MM.1S (cell line): ENCODE data around the gene ACACB.

Experiments
- DNase-seq: peaks from one replicate; pipeline ENCODE4 v3.0.0-alpha.2; 2015
- H2AFZ ChIP-seq: fragments of 300-600 bp; sonication (generic); 2 replicates; pipeline ENCODE4 v1.6.0; 2016; ENCODE audit warnings: antibody characterized with exemption, low read length
- H3F3A ChIP-seq: fragments of 300-600 bp; sonication (generic); 2 replicates; pipeline ENCODE4 v1.6.1; 2016; ENCODE audit warnings: mild to moderate bottlenecking, antibody characterized with exemption, low read length, moderate library complexity, mixed read lengths; ENCODE audit not compliant: insufficient read depth
- H3K27ac ChIP-seq: fragments of 300-600 bp; sonication (generic); 2 replicates; pipeline ENCODE4 v1.5.1; 2016; ENCODE audit warnings: mild to moderate bottlenecking, low read length
- H3K27me3 ChIP-seq: fragments of 300-600 bp; sonication (generic); replicated peaks from 2 replicates; pipeline ENCODE4 v1.6.0; 2016; ENCODE audit warnings: low read length; ENCODE audit not compliant: insufficient read depth
- H3K36me3 ChIP-seq: fragments of 300-600 bp; sonication (generic); replicated peaks from 2 replicates; pipeline ENCODE4 v1.6.1; 2016; ENCODE audit warnings: mild to moderate bottlenecking, low read length, mixed read lengths; ENCODE audit not compliant: insufficient read depth
- H3K4me1 ChIP-seq: fragments of 300-600 bp; sonication (generic); 2 replicates; pipeline ENCODE4 v1.6.1; 2016; ENCODE audit warnings: low read length, mixed read lengths
- H3K4me2 ChIP-seq: fragments of 300-600 bp; sonication (generic); 2 replicates; pipeline ENCODE4 v1.6.0; 2016; ENCODE audit warnings: low read depth, low read length
- H3K4me3 ChIP-seq: fragments of 300-600 bp; sonication (generic); 2 replicates; pipeline ENCODE4 v1.5.1; 2016; ENCODE audit warnings: low read length, mixed read lengths
- H3K79me2 ChIP-seq: fragments of 300-600 bp; sonication (generic); 2 replicates; pipeline ENCODE4 v1.6.1; 2016; ENCODE audit warnings: mixed run types, low read length, mixed read lengths
- H3K9ac ChIP-seq: fragments of 300-600 bp; sonication (generic); 2 replicates; pipeline ENCODE4 v1.6.1; 2016; ENCODE audit warnings: low read length, mixed read lengths
- H3K9me2 ChIP-seq: fragments of 300-600 bp; sonication (generic); replicated peaks from 2 replicates; pipeline ENCODE4 v1.6.1; 2016; ENCODE audit warnings: mild to moderate bottlenecking, low read length, mixed read lengths; ENCODE audit not compliant: insufficient read depth
- H3K9me3 ChIP-seq: fragments of 300-600 bp; sonication (generic); replicated peaks from 2 replicates; pipeline ENCODE4 v1.6.1; 2016; ENCODE audit warnings: mild to moderate bottlenecking, low read length, mixed read lengths; ENCODE audit not compliant: insufficient read depth
- H4K20me1 ChIP-seq: fragments of 300-600 bp; sonication (generic); 2 replicates; pipeline ENCODE4 v1.6.1; 2016; ENCODE audit warnings: mild to moderate bottlenecking, low read length, moderate library complexity, mixed read lengths; ENCODE audit not compliant: insufficient read depth
- CTCF ChIP-seq: fragments of 300-600 bp; sonication (generic); IDR thresholded peaks from 2 replicates; pipeline ENCODE4 v1.5.1; 2016; ENCODE audit warnings: antibody characterized with exemption, low read length, mixed read lengths
- EZH2 ChIP-seq: fragments of 300-600 bp; sonication (generic); optimal IDR thresholded peaks from 2 replicates; pipeline ENCODE3; 2017; ENCODE audit warnings: low read depth, mild to moderate bottlenecking, antibody characterized with exemption, low read length, mixed read lengths
- EZH2phosphoT487 ChIP-seq: fragments of 300-600 bp; sonication (generic); IDR thresholded peaks from 2 replicates; pipeline ENCODE4 v1.6.1; 2018; ENCODE audit warnings: antibody characterized with exemption, low read length

Gene ACACB

GRCh38 chr12:109234012-109234411 lies 117.6 kb downstream of the ACACB start:
- Histone ChIP-seq H3K4me1 (no peaks in the 10 kb centered on the region), H3K9ac (no peak overlapping the region), H2AFZ (no peak overlapping the region), H3K27ac (no peak overlapping the region), H3K27me3 (no peaks in the 10 kb centered on the region), H3K36me3 (no peaks in the 10 kb centered on the region), H4K20me1 (peaks cover 3% of the 10 kb centered on the region; the same call in 1 of the 2 replicates), H3K79me2 (no peaks in the 10 kb centered on the region), H3K4me3 (no peak overlapping the region), H3K4me2 (no peak overlapping the region), H3K9me2 (no peaks in the 10 kb centered on the region), H3F3A (no peaks in the 10 kb centered on the region), H3K9me3 (no peaks in the 10 kb centered on the region)
- no peak for DNase-seq
- TF ChIP-seq CTCF (no peak), EZH2 (no peak), EZH2phosphoT487 (no peak)

GRCh38 chr12:109236257-109236656 lies 119.9 kb downstream of the ACACB start:
- Histone ChIP-seq H3K27ac (no peak overlapping the region), H3K36me3 (no peaks in the 10 kb centered on the region), H3K4me3 (no peak overlapping the region), H3K79me2 (no peaks in the 10 kb centered on the region), H3K27me3 (no peaks in the 10 kb centered on the region), H3K4me2 (no peak overlapping the region), H3K9ac (no peak overlapping the region), H3K9me3 (no peaks in the 10 kb centered on the region), H3K9me2 (no peaks in the 10 kb centered on the region), H3F3A (no peaks in the 10 kb centered on the region), H2AFZ (no peak overlapping the region), H3K4me1 (no peaks in the 10 kb centered on the region), H4K20me1 (peaks cover 3% of the 10 kb centered on the region; the same call in 1 of the 2 replicates)
- TF ChIP-seq CTCF (no peak), EZH2 (no peak), EZH2phosphoT487 (no peak)
- no peak for DNase-seq

GRCh38 chr12:109239179-109239578 lies 122.8 kb downstream of the ACACB start:
- Histone ChIP-seq H3K9ac (no peak overlapping the region), H2AFZ (no peak overlapping the region), H3K36me3 (no peaks in the 10 kb centered on the region), H3F3A (no peaks in the 10 kb centered on the region), H3K4me1 (no peaks in the 10 kb centered on the region), H3K27ac (no peak overlapping the region), H3K9me2 (no peaks in the 10 kb centered on the region), H3K9me3 (no peaks in the 10 kb centered on the region), H3K4me3 (no peak overlapping the region), H4K20me1 (peaks cover 3% of the 10 kb centered on the region; the same call in 1 of the 2 replicates), H3K79me2 (no peaks in the 10 kb centered on the region), H3K4me2 (no peak overlapping the region), H3K27me3 (no peaks in the 10 kb centered on the region)
- DNase-seq: no peak
- TF ChIP-seq EZH2 (no peak), CTCF (no peak), EZH2phosphoT487 (no peak)
